ENCODE measurements around the gene SCGN. TPM values are rescaled to one million over a fixed set of nuclear protein-coding genes. Genes with fewer than 3 reads are reported as not detected.

Gene SCGN
- total RNA-seq, 4 donors from 2014 or later = 3.6 to 13.0 (median 5.0) TPM

DNA sequence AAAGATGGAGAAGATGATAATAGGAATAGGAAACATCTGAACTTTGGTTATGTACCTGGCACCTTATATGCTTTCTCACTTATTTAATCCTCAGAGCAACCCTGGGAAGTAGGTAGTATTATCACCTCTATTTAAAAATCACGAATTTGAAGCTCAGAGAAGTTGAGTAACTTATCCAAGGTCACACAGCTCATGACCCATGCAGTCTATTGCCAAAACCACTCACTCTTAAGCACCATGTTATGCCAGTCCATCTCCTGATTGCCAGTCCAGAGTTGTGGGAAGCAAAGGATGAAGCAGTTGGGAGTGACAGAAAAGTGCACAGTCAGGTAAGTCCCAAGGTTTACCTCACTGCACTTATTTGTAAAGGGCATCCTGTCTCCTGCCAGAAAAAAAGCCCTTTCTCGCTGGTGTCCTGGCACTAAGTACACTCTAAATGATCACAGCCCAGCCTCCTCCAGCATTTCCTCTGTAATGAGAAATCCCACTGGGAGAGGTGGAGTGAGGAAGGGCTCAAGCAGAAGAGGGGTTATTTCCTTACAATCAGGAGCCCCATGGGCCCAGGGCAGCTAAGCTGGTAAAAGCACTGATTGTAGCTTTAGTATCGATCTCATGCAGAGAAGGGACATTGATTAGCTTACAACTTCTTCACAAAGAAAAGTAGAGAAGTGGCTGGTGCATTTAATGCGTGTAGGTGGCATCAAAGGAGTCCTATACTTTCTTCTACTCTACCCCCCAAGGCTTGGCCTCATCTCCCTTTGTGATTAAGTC, 21.3 kb upstream of the SCGN start:
- TF ChIP-seq, protein P1, sequence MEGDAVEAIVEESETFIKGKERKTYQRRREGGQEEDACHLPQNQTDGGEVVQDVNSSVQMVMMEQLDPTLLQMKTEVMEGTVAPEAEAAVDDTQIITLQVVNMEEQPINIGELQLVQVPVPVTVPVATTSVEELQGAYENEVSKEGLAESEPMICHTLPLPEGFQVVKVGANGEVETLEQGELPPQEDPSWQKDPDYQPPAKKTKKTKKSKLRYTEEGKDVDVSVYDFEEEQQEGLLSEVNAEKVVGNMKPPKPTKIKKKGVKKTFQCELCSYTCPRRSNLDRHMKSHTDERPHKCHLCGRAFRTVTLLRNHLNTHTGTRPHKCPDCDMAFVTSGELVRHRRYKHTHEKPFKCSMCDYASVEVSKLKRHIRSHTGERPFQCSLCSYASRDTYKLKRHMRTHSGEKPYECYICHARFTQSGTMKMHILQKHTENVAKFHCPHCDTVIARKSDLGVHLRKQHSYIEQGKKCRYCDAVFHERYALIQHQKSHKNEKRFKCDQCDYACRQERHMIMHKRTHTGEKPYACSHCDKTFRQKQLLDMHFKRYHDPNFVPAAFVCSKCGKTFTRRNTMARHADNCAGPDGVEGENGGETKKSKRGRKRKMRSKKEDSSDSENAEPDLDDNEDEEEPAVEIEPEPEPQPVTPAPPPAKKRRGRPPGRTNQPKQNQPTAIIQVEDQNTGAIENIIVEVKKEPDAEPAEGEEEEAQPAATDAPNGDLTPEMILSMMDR (IDR thresholded peaks at IDR 0.05) = no peak
- no peaks in the 10 kb centered on the region for H3K36me3 ChIP-seq
- H3K27me3 ChIP-seq = no peaks in the 10 kb centered on the region
- no peaks in the 10 kb centered on the region for H3K9me3 ChIP-seq
- no peak overlapping the region for H3K27ac ChIP-seq
- no peak for DNase-seq
- 53 to 62% methylated on average over 4 of the region's 4 CpGs for WGBS, 2 donors (ENCODE audit: low coverage in 1 of 2)
- no peak overlapping the region for H3K4me3 ChIP-seq
- intact Hi-C loops (cut with DNase I; ENCODE audit: low total_unique reads) = no loop called here
- in situ Hi-C loops (cut with MboI; ENCODE audit: low pct_ligation_motif_present in 1 of 4, low pct_unique_long_range_greater_than_20kb in 1 of 4, low sequenced_read_pairs in 3 of 4) = no loop called here
- peaks cover 0 to 8% (median 0%) of the 10 kb centered on the region in 4 donors for H3K4me1 ChIP-seq

GRCh38 chr6:25635886-25636317, 16.1 kb upstream of the SCGN start:
- WGBS, 2 donors (ENCODE audit: low coverage in 1 of 2) = 93 to 95% methylated on average over 2 of the region's 2 CpGs

GRCh38 chr6:25637211-25637610, 14.8 kb upstream of the SCGN start:
- Histone ChIP-seq H3K4me1 (peaks cover 0 to 8% (median 0%) of the 10 kb centered on the region in 4 donors), H3K27me3 (peaks cover 5% of the 10 kb centered on the region), H3K36me3 (no peaks in the 10 kb centered on the region), H3K27ac (no peak overlapping the region), H3K9me3 (no peaks in the 10 kb centered on the region), H3K4me3 (no peak overlapping the region)
- 38 to 57% methylated on average over 1 of the region's 1 CpG for WGBS, 2 donors (ENCODE audit: low coverage in 1 of 2)
- intact Hi-C loops (cut with DNase I; ENCODE audit: low total_unique reads) (no loop called here), in situ Hi-C loops (cut with MboI; ENCODE audit: low pct_ligation_motif_present in 1 of 4, low pct_unique_long_range_greater_than_20kb in 1 of 4, low sequenced_read_pairs in 3 of 4) (no loop called here)
- no peak for DNase-seq
- no peak for TF ChIP-seq EP300 (IDR thresholded peaks at IDR 0.05; ENCODE audit: low read depth)
- TF ChIP-seq POLR2A (IDR thresholded peaks at IDR 0.05) = no peak
- TF ChIP-seq POLR2AphosphoS5 (IDR thresholded peaks at IDR 0.05) = no peak
- TF ChIP-seq, protein P1 (IDR thresholded peaks at IDR 0.05) = no peak

More at GRCh38 chr6:25635886-25636317, 16.1 kb upstream of the SCGN start:
- H3K9me3 ChIP-seq = no peaks in the 10 kb centered on the region
- peak in 1 of 3 donors; percentile 45 for TF ChIP-seq POLR2AphosphoS5 (IDR thresholded peaks at IDR 0.05)
- no peak for TF ChIP-seq POLR2A (IDR thresholded peaks at IDR 0.05)
- TF ChIP-seq, protein P1 (IDR thresholded peaks at IDR 0.05) = no peak
- no peak for TF ChIP-seq EP300 (IDR thresholded peaks at IDR 0.05; ENCODE audit: low read depth)
- in situ Hi-C loops (cut with MboI; ENCODE audit: low pct_ligation_motif_present in 1 of 4, low pct_unique_long_range_greater_than_20kb in 1 of 4, low sequenced_read_pairs in 3 of 4) = no loop called here
- H3K4me1 ChIP-seq = peaks cover 0 to 8% (median 0%) of the 10 kb centered on the region in 4 donors
- intact Hi-C loops (cut with DNase I; ENCODE audit: low total_unique reads) = no loop called here
- no peaks in the 10 kb centered on the region for H3K36me3 ChIP-seq
- no peak overlapping the region for H3K27ac ChIP-seq
- peak; percentile 33 for DNase-seq
- no peaks in the 10 kb centered on the region for H3K27me3 ChIP-seq
- no peak overlapping the region for H3K4me3 ChIP-seq

GRCh38 chr6:25637960-25638434, 14.0 kb upstream of the SCGN start:
- Histone ChIP-seq H3K4me1 (peaks cover 0 to 8% (median 0%) of the 10 kb centered on the region in 4 donors), H3K27me3 (peaks cover 6% of the 10 kb centered on the region), H3K9me3 (no peaks in the 10 kb centered on the region), H3K27ac (no peak overlapping the region), H3K36me3 (no peaks in the 10 kb centered on the region), H3K4me3 (no peak overlapping the region)
- in situ Hi-C loops (cut with MboI; ENCODE audit: low pct_ligation_motif_present in 1 of 4, low pct_unique_long_range_greater_than_20kb in 1 of 4, low sequenced_read_pairs in 3 of 4) = no loop called here
- peak; percentile 20 for DNase-seq
- intact Hi-C loops (cut with DNase I; ENCODE audit: low total_unique reads) = no loop called here
- TF ChIP-seq POLR2A (IDR thresholded peaks at IDR 0.05) (no peak), EP300 (IDR thresholded peaks at IDR 0.05; ENCODE audit: low read depth) (no peak), POLR2AphosphoS5 (IDR thresholded peaks at IDR 0.05) (no peak)
- TF ChIP-seq, protein P1 (IDR thresholded peaks at IDR 0.05) = no peak
- WGBS, 2 donors (ENCODE audit: low coverage in 1 of 2) = 46% methylated on average over 4 of the region's 4 CpGs; no CpG with 5 or more reads in 1 of the 2 donors

Data from transverse colon (tissue), 4 donors.